Activated T-helper 17 cell treated with anti-CD3 and anti-CD28 coated beads, Interleukin-2, amount 50 U/mL, for 72 hours (primary cell): Measurements from ENCODE around the gene STRADB. TPM values are rescaled to one million over a fixed set of nuclear protein-coding genes. Genes with fewer than 3 reads are reported as not detected.
"Not testable (repeated sequence)": the region's sequence is repeated elsewhere in the genome, so short reads cannot be mapped to it uniquely, and the experiment has no call there.

Source experiments
- ATAC-seq: fragments of 150-1000 bp; cut with Tn5 transposase; replicated peaks from 2 replicates; pipeline ENCODE4 v1.10.0; 2021; ENCODE audit warnings: mild to moderate bottlenecking, moderate library complexity
- H3K27ac Mint-ChIP-seq: one replicate; pipeline ENCODE4 v1.8.0; 2022; ENCODE audit warnings: mixed read lengths
- H3K27me3 Mint-ChIP-seq: one replicate; pipeline ENCODE4 v1.8.0; 2022; ENCODE audit warnings: mixed read lengths
- H3K36me3 Mint-ChIP-seq: one replicate; pipeline ENCODE4 v1.8.0; 2022; ENCODE audit warnings: low read depth, mild to moderate bottlenecking, mixed read lengths
- H3K4me1 Mint-ChIP-seq: one replicate; pipeline ENCODE4 v1.8.0; 2022; ENCODE audit warnings: mixed read lengths
- H3K4me3 Mint-ChIP-seq: one replicate; pipeline ENCODE4 v1.8.0; 2022; ENCODE audit warnings: mild to moderate bottlenecking, mixed read lengths
- H3K9me3 Mint-ChIP-seq: one replicate; pipeline ENCODE4 v1.8.0; 2022; ENCODE audit warnings: mixed read lengths
- total RNA-seq, 2 donors: library from RNA; stranded (reverse); gene quantifications; one replicate each; pipeline ENCODE4 v1.2.3, GENCODE V29; 2022

Gene STRADB
- total RNA-seq, 2 donors from 2014 or later, result 13.6 to 14.5 TPM

GRCh38 chr2:201419057-201419635 lies 32.4 kb upstream of the STRADB start:
- Mint-ChIP-seq H3K27me3 (no peaks in the 10 kb centered on the region), H3K4me3 (peak overlapping the region; percentile 20), H3K9me3 (no peaks in the 10 kb centered on the region), H3K27ac (peak overlapping the region; percentile 69), H3K4me1 (peaks cover 28% of the 10 kb centered on the region), H3K36me3 (peaks cover 32% of the 10 kb centered on the region)
- no peak for ATAC-seq

GRCh38 chr2:201419986-201420385 lies 31.6 kb upstream of the STRADB start:
- Mint-ChIP-seq H3K9me3 (no peaks in the 10 kb centered on the region), H3K4me1 (peaks cover 29% of the 10 kb centered on the region), H3K4me3 (peak overlapping the region; percentile 26), H3K27me3 (no peaks in the 10 kb centered on the region), H3K36me3 (peaks cover 32% of the 10 kb centered on the region), H3K27ac (peak overlapping the region; percentile 83)
- ATAC-seq, result peak; percentile 45

GRCh38 chr2:201420442-201421113 lies 31.0 kb upstream of the STRADB start:
- Mint-ChIP-seq H3K27me3 (no peaks in the 10 kb centered on the region), H3K4me3 (peak overlapping the region; percentile 26), H3K36me3 (peaks cover 32% of the 10 kb centered on the region), H3K27ac (peak overlapping the region; percentile 83), H3K4me1 (peaks cover 29% of the 10 kb centered on the region), H3K9me3 (no peaks in the 10 kb centered on the region)
- peak; percentile 88 for ATAC-seq

GRCh38 chr2:201425952-201426351 lies 25.6 kb upstream of the STRADB start:
- Mint-ChIP-seq H3K9me3 (peaks cover 6% of the 10 kb centered on the region), H3K27me3 (no peaks in the 10 kb centered on the region), H3K27ac (no peak overlapping the region), H3K36me3 (no peaks in the 10 kb centered on the region), H3K4me1 (peaks cover 16% of the 10 kb centered on the region), H3K4me3 (no peak overlapping the region)
- ATAC-seq, result no peak

GRCh38 chr2:201428366-201428765 lies 23.2 kb upstream of the STRADB start:
- H3K4me1 Mint-ChIP-seq, result peaks cover 20% of the 10 kb centered on the region
- H3K27ac Mint-ChIP-seq, ATAC-seq, H3K4me3 Mint-ChIP-seq, H3K9me3 Mint-ChIP-seq, H3K27me3 Mint-ChIP-seq, H3K36me3 Mint-ChIP-seq: not testable (repeated sequence)

- Mint-ChIP-seq H3K4me1 (peaks cover 18% of the 10 kb centered on the region), H3K27ac (peak overlapping the region; percentile 4)
- not testable (repeated sequence) for ATAC-seq, H3K36me3 Mint-ChIP-seq, H3K4me3 Mint-ChIP-seq, H3K27me3 Mint-ChIP-seq, H3K9me3 Mint-ChIP-seq
These were observed 21.7 kb upstream of the STRADB start for GRCh38 chr2:201429835-201430234.

- peaks cover 18% of the 10 kb centered on the region for H3K4me1 Mint-ChIP-seq
- H3K9me3 Mint-ChIP-seq, H3K27ac Mint-ChIP-seq, H3K36me3 Mint-ChIP-seq, H3K27me3 Mint-ChIP-seq, ATAC-seq, H3K4me3 Mint-ChIP-seq: not testable (repeated sequence)
These were observed 21.2 kb upstream of the STRADB start for GRCh38 chr2:201430322-201430721.

- Mint-ChIP-seq H3K4me3 (no peak overlapping the region), H3K27me3 (no peaks in the 10 kb centered on the region), H3K27ac (peak overlapping the region; percentile 45), H3K9me3 (peaks cover 6% of the 10 kb centered on the region), H3K4me1 (peaks cover 18% of the 10 kb centered on the region), H3K36me3 (no peaks in the 10 kb centered on the region)
- no peak for ATAC-seq
These were observed 20.7 kb upstream of the STRADB start for GRCh38 chr2:201430839-201431238.

GRCh38 chr2:201432038-201432620 lies 19.4 kb upstream of the STRADB start:
- peaks cover 6% of the 10 kb centered on the region for H3K9me3 Mint-ChIP-seq
- H3K4me1 Mint-ChIP-seq, result peaks cover 19% of the 10 kb centered on the region
- peak; percentile 100 for ATAC-seq
- peak overlapping the region; percentile 83 for H3K4me3 Mint-ChIP-seq
- peak overlapping the region; percentile 95 for H3K27ac Mint-ChIP-seq
- no peaks in the 10 kb centered on the region for H3K27me3 Mint-ChIP-seq
- H3K36me3 Mint-ChIP-seq, result no peaks in the 10 kb centered on the region

- no peaks in the 10 kb centered on the region for H3K27me3 Mint-ChIP-seq
- no peaks in the 10 kb centered on the region for H3K36me3 Mint-ChIP-seq
- peak overlapping the region; percentile 95 for H3K27ac Mint-ChIP-seq
- ATAC-seq, result no peak
- H3K9me3 Mint-ChIP-seq, result peaks cover 6% of the 10 kb centered on the region
- H3K4me1 Mint-ChIP-seq, result peaks cover 25% of the 10 kb centered on the region
- peak overlapping the region; percentile 83 for H3K4me3 Mint-ChIP-seq
These were observed 18.7 kb upstream of the STRADB start for GRCh38 chr2:201432621-201433393.

GRCh38 chr2:201433394-201433995 lies 18.0 kb upstream of the STRADB start:
- peaks cover 25% of the 10 kb centered on the region for H3K4me1 Mint-ChIP-seq
- no peak for ATAC-seq
- peak overlapping the region; percentile 66 for H3K27ac Mint-ChIP-seq
- H3K9me3 Mint-ChIP-seq, result peaks cover 6% of the 10 kb centered on the region
- H3K4me3 Mint-ChIP-seq, result peak overlapping the region; percentile 83
- H3K36me3 Mint-ChIP-seq, result no peaks in the 10 kb centered on the region
- H3K27me3 Mint-ChIP-seq, result no peaks in the 10 kb centered on the region

GRCh38 chr2:201436141-201436540 lies 15.4 kb upstream of the STRADB start:
- ATAC-seq, result no peak
- Mint-ChIP-seq H3K9me3 (no peaks in the 10 kb centered on the region), H3K27me3 (no peaks in the 10 kb centered on the region), H3K36me3 (no peaks in the 10 kb centered on the region), H3K27ac (no peak overlapping the region), H3K4me1 (peaks cover 24% of the 10 kb centered on the region), H3K4me3 (no peak overlapping the region)

- not testable (repeated sequence) for H3K36me3 Mint-ChIP-seq, ATAC-seq, H3K4me3 Mint-ChIP-seq, H3K9me3 Mint-ChIP-seq, H3K27me3 Mint-ChIP-seq, H3K27ac Mint-ChIP-seq
- peaks cover 12% of the 10 kb centered on the region for H3K4me1 Mint-ChIP-seq
These were observed 12.1 kb upstream of the STRADB start for GRCh38 chr2:201439336-201439922.

GRCh38 chr2:201440182-201440581 lies 11.4 kb upstream of the STRADB start:
- Mint-ChIP-seq H3K27ac (peak overlapping the region; percentile 2), H3K36me3 (no peaks in the 10 kb centered on the region), H3K4me1 (peaks cover 12% of the 10 kb centered on the region), H3K9me3 (no peaks in the 10 kb centered on the region), H3K4me3 (no peak overlapping the region), H3K27me3 (no peaks in the 10 kb centered on the region)
- no peak for ATAC-seq
